HepG2 (cell line): ENCODE data around the gene SYVN1. TPM values are rescaled to one million over a fixed set of nuclear protein-coding genes. Genes with fewer than 3 reads are reported as not detected.
A peak's percentile ranks its signal among the peaks of the same experiment; 100 is the strongest.

Experiments
- ATAC-seq: fragments of 200-7000 bp; cut with Tn5 transposase; 3 replicates; pipeline ENCODE4 v1.9.1; 2020; ENCODE audit warnings: mild to moderate bottlenecking, moderate library complexity
- BruUV-seq: library from RNA; stranded (reverse); fragments of 400-500 nt; replicated peaks from 2 replicates; lab custom pipeline; 2021; lab: Mats Ljungman, UMichigan
- CTCF ChIA-PET: fragments of 300-600 bp; formaldehyde crosslinking; extraction: SDS; loops from one replicate; lab custom pipeline; 2021; ENCODE audit warnings: low total read pairs, inconsistent platforms, low intra/inter-chr PET ratio; lab: Yijun Ruan, JAX
- POLR2A ChIA-PET: fragments of 350-600 bp; sonication (Branson Sonifier 250); formaldehyde crosslinking; loops from one replicate; lab custom pipeline; 2020; ENCODE audit warnings: antibody characterized with exemption, inconsistent platforms; lab: Yijun Ruan, JAX
- DNase-seq: peaks from one replicate; pipeline ENCODE4 v3.0.0-alpha.2; 2015; ENCODE audit warnings: low spot score
- FAIRE-seq: peaks from 3 replicates; lab custom pipeline; 2011; peaks lifted over from hg19 to GRCh38; lab: Jason Lieb, UNC
- H2AFZ ChIP-seq: one replicate; pipeline ENCODE4 v1.6.1; 2011; ENCODE audit warnings: low read length, inconsistent platforms
- H3K27ac ChIP-seq: fragments of 300-600 bp; 3 replicates; pipeline ENCODE4 v1.8.0; 2011; ENCODE audit warnings: mixed run types, mild to moderate bottlenecking, mixed read lengths, low read length, inconsistent platforms; ENCODE audit not compliant: insufficient read depth; ENCODE audit errors: extremely low read length
- H3K27me3 ChIP-seq, 2 experiments: fragments of 200-600 bp in 1 of 2; 2 replicates in 1 of 2; 3 replicates in 1 of 2; pipeline versions ENCODE4 v1.6.0 to v1.8.0; 2011; ENCODE audit warnings: low read length in 2 of 2, mild to moderate bottlenecking in 2 of 2, moderate library complexity in 2 of 2, inconsistent platforms in 1 of 2; ENCODE audit not compliant: insufficient read depth in 2 of 2, control insufficient read depth in 1 of 2
- H3K36me3 ChIP-seq, 2 experiments: fragments of 200-600 bp in 1 of 2; replicated peaks in 1 of 2; 2 replicates in 1 of 2; 3 replicates in 1 of 2; pipeline versions ENCODE4 v1.5.1 to v1.8.0; 2011; ENCODE audit warnings: low read length in 2 of 2, inconsistent platforms in 1 of 2; ENCODE audit not compliant: insufficient read depth in 2 of 2, control insufficient read depth in 1 of 2
- H3K4me1 ChIP-seq: 2 replicates; pipeline ENCODE4 v1.5.1; 2012; ENCODE audit warnings: low read length, inconsistent platforms; ENCODE audit not compliant: insufficient read depth
- H3K4me2 ChIP-seq: 2 replicates; pipeline ENCODE4 v1.6.0; 2011; ENCODE audit warnings: low read depth, low read length, inconsistent platforms
- H3K4me3 ChIP-seq, 3 experiments: fragments of 200-600 bp in 1 of 3; sonication (generic), shearing (Covaris generic) in 1 of 3; replicated peaks in 1 of 3; 2 replicates each; pipeline ENCODE4 v1.5.1; 2011 to 2016; ENCODE audit warnings: low read length in 3 of 3, inconsistent platforms in 2 of 3, low read depth in 2 of 3, mild to moderate bottlenecking in 2 of 3, control low read depth in 1 of 3, mixed read lengths in 1 of 3; ENCODE audit not compliant: insufficient read depth in 1 of 3
- H3K79me2 ChIP-seq: one replicate; pipeline ENCODE4 v1.6.1; 2011; ENCODE audit warnings: low read length, inconsistent platforms; ENCODE audit not compliant: insufficient read depth
- H3K9ac ChIP-seq: 2 replicates; pipeline ENCODE4 v1.6.0; 2011; ENCODE audit warnings: mild to moderate bottlenecking, low read depth, low read length, inconsistent platforms; ENCODE audit not compliant: insufficient read depth
- H3K9me3 ChIP-seq: 2 replicates; pipeline ENCODE4 v1.5.1; 2012; ENCODE audit warnings: mild to moderate bottlenecking, low read length
- H4K20me1 ChIP-seq: 2 replicates; pipeline ENCODE4 v1.6.0; 2011; ENCODE audit warnings: inconsistent platforms, mild to moderate bottlenecking, low read length, moderate library complexity; ENCODE audit not compliant: insufficient read depth
- ELK4 ChIP-seq: sonication (generic); formaldehyde crosslinking; IDR thresholded peaks from 2 replicates; pipeline ENCODE4 v1.9.0; 2021; ENCODE audit warnings: missing genetic modification reagents, borderline replicate concordance
- ISX ChIP-seq: sonication (generic); formaldehyde crosslinking; conservative IDR thresholded peaks from 2 replicates; pipeline ENCODE4 v1.5.0; 2020; ENCODE audit warnings: missing genetic modification reagents
- REPIN1 ChIP-seq: sonication (generic); formaldehyde crosslinking; IDR thresholded peaks from 2 replicates; pipeline ENCODE4 v1.8.0; 2022; ENCODE audit warnings: missing genetic modification reagents, low read depth, mild to moderate bottlenecking, borderline replicate concordance
- REST ChIP-seq, 2 experiments: IDR thresholded peaks; 2 replicates each; pipeline ENCODE4 v1.6.1; 2011 to 2012; ENCODE audit warnings: low read length in 2 of 2, borderline replicate concordance in 1 of 2, low read depth in 1 of 2, mild to moderate bottlenecking in 1 of 2, moderate library complexity in 1 of 2
- SYNCRIP ChIP-seq: fragments of 200-400 bp; formaldehyde crosslinking; IDR thresholded peaks from 2 replicates; pipeline ENCODE4 v1.6.1; 2018; ENCODE audit warnings: mild to moderate bottlenecking, low read depth, low read length; ENCODE audit not compliant: insufficient read depth
- TAF1 ChIP-seq: sonication (generic); formaldehyde crosslinking; IDR thresholded peaks from 2 replicates; pipeline ENCODE4 v1.4.0; 2020; ENCODE audit warnings: missing genetic modification reagents
- ZNF264 ChIP-seq: sonication (generic); formaldehyde crosslinking; IDR thresholded peaks from 2 replicates; pipeline ENCODE4 v1.4.0; 2020; ENCODE audit warnings: missing genetic modification reagents
- ZNF546 ChIP-seq: sonication (generic); formaldehyde crosslinking; conservative IDR thresholded peaks from 2 replicates; pipeline ENCODE4 v1.8.1; 2023; ENCODE audit warnings: mild to moderate bottlenecking, missing genetic modification reagents
- ZNF605 ChIP-seq: sonication (generic); formaldehyde crosslinking; IDR thresholded peaks from 2 replicates; pipeline ENCODE4 v1.8.0; 2022; ENCODE audit warnings: mild to moderate bottlenecking, missing genetic modification reagents
- ZNF691 ChIP-seq: sonication (generic); formaldehyde crosslinking; IDR thresholded peaks from 2 replicates; pipeline ENCODE4 v1.4.0; 2020; ENCODE audit warnings: missing genetic modification reagents, low read depth, mild to moderate bottlenecking, borderline replicate concordance
- ZNF749 ChIP-seq: sonication (generic); formaldehyde crosslinking; IDR thresholded peaks from 2 replicates; pipeline ENCODE4 v1.8.0; 2022; ENCODE audit warnings: mild to moderate bottlenecking, missing genetic modification reagents, moderate library complexity, borderline replicate concordance
- ZNF772 ChIP-seq: sonication (generic); formaldehyde crosslinking; IDR thresholded peaks from 2 replicates; pipeline ENCODE4 v1.5.0; 2020; ENCODE audit warnings: mild to moderate bottlenecking, missing genetic modification reagents
- WGBS: methylation state at CpG from one replicate; pipeline ENCODE4 v1.1.6; 2017; ENCODE audit warnings: low lambda C conversion rate; 5-methylcytosine and 5-hydroxymethylcytosine counted together
- in situ Hi-C: cut with HindIII; loops from 2 replicates; pipeline ENCODE4 v1.10.0; 2017; ENCODE audit warnings: low pct_unique_long_range_greater_than_20kb; ENCODE audit not compliant: extremely low pct_ligation_motif_present
- intact Hi-C: fragments of 100-400 bp; cut with micrococcal nuclease; formaldehyde crosslinking; loops from one replicate; pipeline ENCODE4 v1.10.0; 2022; ENCODE audit not compliant: unreplicated experiment
- polyA plus RNA-seq, 8 experiments: library from polyadenylated mRNA; depleted of rRNA in 3 of 8; stranded (reverse) in 7 of 8; unstranded in 1 of 8; fragments of >200 nt; fragmentation: Illumina TruSeq in 4 of 8; extraction: Trizol in 4 of 8; gene quantifications; 2 replicates each; pipeline versions ENCODE4 v1.2.1 to v1.2.3, GENCODE V29; 2011 to 2016; ENCODE audit warnings: low read depth in 4 of 8, missing spikeins in 1 of 8, mixed read lengths in 1 of 8; ENCODE audit not compliant: insufficient read depth in 1 of 8
- total RNA-seq, 5 experiments: library from RNA; depleted of rRNA; stranded (reverse); fragments of >200 nt; fragmentation: Illumina TruSeq; extraction: Trizol; gene quantifications; 2 replicates each; pipeline ENCODE4 v1.2.3, GENCODE V29; 2016; ENCODE audit warnings: low read depth in 1 of 5

Gene SYVN1
- total and polyA plus RNA-seq, 2 of the 13 experiments (the other 11 are each of a cell fraction or from before 2014, with no cell fraction given) = 10.3 to 22.5 TPM

GRCh38 chr11:65086809-65087208, 47.5 kb downstream of the SYVN1 start:
- 95% methylated on average over 9 of the region's 9 CpGs for WGBS
- in situ Hi-C loops (no loop called here), intact Hi-C loops (no loop called here)
- H3K4me1 ChIP-seq = peaks cover 29% of the 10 kb centered on the region
- no peak for ATAC-seq
- BruUV-seq = no TSS peak
- ChIA-PET POLR2A (no interaction called here), CTCF (no interaction called here)
- no peak for DNase-seq
- H4K20me1 ChIP-seq = no peaks in the 10 kb centered on the region
- peaks cover 13 to 18% of the 10 kb centered on the region in 2 experiments; a peak in 3 of 5 replicates for H3K36me3 ChIP-seq
- no peaks in the 10 kb centered on the region for H3K9me3 ChIP-seq
- H3K27ac ChIP-seq = no peak overlapping the region
- H2AFZ ChIP-seq = no peak overlapping the region
- FAIRE-seq = no peak
- no peak overlapping the region for H3K9ac ChIP-seq
- no peak overlapping the region for H3K4me3 ChIP-seq
- TF ChIP-seq ZNF546 (CRISPR knock-in tag) (no peak), ZNF772 (CRISPR knock-in tag) (no peak), REPIN1 (CRISPR knock-in tag) (no peak), SYNCRIP (no peak), ZNF264 (CRISPR knock-in tag) (no peak), ISX (no peak), ZNF749 (CRISPR knock-in tag) (no peak)
- H3K79me2 ChIP-seq = peaks cover 28% of the 10 kb centered on the region
- no peaks in the 10 kb centered on the region; a peak in 1 of 5 replicates for H3K27me3 ChIP-seq
- H3K4me2 ChIP-seq = no peak overlapping the region

- intact Hi-C loops = no loop called here
- H3K36me3 ChIP-seq = peaks cover 16 to 23% of the 10 kb centered on the region in 2 experiments
- DNase-seq (no peak), FAIRE-seq (no peak), ATAC-seq (no peak)
- peaks cover 31% of the 10 kb centered on the region for H3K79me2 ChIP-seq
- in situ Hi-C loops = no loop called here
- ChIA-PET POLR2A (no interaction called here), CTCF (no interaction called here)
- H4K20me1 ChIP-seq = no peaks in the 10 kb centered on the region
- 0 out of 6 replicates have a peak overlapping the region, but pooled peaks of 2 of the 3 experiments have one; percentile 70 to 99 for H3K4me3 ChIP-seq
- peak overlapping the region; percentile 83 for H3K27ac ChIP-seq
- no peaks in the 10 kb centered on the region; a peak in 1 of 5 replicates for H3K27me3 ChIP-seq
- H3K4me2 ChIP-seq = peak overlapping the region; percentile 93
- peaks cover 33% of the 10 kb centered on the region for H3K4me1 ChIP-seq
- BruUV-seq = no TSS peak
- 96% methylated on average over 4 of the region's 4 CpGs for WGBS
- no peaks in the 10 kb centered on the region for H3K9me3 ChIP-seq
- no peak overlapping the region for H2AFZ ChIP-seq
- peak overlapping the region; percentile 95; the same call in 1 of the 2 replicates for H3K9ac ChIP-seq
- TF ChIP-seq TAF1 (CRISPR knock-in tag) (no peak), ELK4 (no peak), ZNF691 (CRISPR knock-in tag) (no peak), ZNF605 (CRISPR knock-in tag) (no peak), REST (IDR thresholded peaks at IDR 0.05; ENCODE audit: borderline replicate concordance in 1 of 2, low read depth in 1 of 2, low read length in 2 of 2) (no peak)
These were observed 48.9 kb downstream of the SYVN1 start for GRCh38 chr11:65085446-65085845.
